Activated CD4-positive, alpha-beta T cell treated with anti-CD3 and anti-CD28 coated beads, Interleukin-2, amount 50 U/mL, for 16 hours (primary cell): Measurements from ENCODE around the gene ACAP3.
"Not testable (repeated sequence)": the region's sequence is repeated elsewhere in the genome, so short reads cannot be mapped to it uniquely, and the experiment has no call there.

Source experiments
- DNase-seq: peaks from one replicate; pipeline ENCODE4 v3.0.0-alpha.2; 2020

Gene ACAP3

DNA sequence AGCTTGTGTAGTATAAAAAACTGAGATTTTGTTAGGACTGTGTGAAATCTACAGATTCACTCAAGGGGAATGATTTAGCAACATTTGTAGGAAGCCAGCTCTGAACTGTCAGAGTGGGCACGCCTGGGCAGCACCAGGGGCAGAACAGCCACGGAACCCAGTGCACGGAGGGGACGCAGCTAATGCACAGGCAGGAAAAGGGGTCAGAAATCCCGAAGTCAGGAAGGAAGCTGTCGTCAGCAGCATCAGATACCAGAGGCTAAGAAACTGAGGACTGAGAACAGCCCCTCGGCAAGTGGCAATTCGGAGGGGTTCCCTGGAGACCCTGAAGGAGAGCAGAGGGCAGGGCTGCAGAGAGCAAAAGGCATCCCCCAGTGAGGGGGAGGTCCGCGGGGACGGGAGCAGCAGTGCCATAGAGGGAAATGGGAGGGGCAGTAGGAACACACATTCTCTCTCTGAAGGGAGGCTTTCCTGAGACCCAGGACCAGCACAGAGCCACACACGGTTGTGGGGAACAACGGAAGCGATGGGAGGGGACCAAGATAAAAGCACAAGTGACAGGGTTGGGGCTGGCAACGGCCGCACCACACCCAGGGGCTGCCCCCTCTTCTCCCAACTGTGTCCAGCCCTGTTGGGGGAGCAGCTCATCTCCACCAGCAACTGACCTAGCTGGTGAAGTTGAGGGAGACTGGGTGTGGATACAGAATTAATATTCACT lies 46.7 kb downstream of the ACAP3 start:
- no peak for DNase-seq

DNA sequence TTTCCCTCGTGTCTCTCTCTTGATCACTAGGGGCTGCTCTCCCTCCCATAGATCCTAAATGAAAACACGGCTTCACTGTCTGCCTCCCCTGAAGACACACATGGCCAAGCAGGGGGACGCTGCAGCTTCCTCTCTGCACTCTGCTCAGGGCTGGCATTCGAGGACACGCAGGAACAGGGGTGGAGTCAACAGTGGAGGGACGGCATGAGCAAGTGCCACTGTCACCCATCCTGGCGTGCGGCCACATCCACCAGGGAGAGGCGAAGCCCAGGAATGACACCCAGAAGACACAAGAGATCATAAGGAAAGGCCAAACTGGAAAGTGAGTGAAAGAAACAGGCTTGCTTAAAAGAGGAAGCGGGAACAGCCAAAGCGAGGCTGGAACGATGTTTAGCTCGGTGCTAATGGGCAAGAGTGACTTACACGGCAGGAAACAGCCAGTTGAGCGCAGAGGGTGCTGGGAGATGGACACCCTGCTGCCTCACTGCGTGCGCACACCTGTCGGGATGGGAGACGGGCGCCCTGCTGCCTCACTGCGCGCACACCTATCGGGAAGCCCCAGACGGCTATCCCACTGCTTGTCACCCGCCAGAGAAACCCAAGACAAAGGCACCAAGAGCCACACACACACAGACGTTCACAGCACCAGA lies 47.7 kb downstream of the ACAP3 start:
- no peak for DNase-seq

DNA sequence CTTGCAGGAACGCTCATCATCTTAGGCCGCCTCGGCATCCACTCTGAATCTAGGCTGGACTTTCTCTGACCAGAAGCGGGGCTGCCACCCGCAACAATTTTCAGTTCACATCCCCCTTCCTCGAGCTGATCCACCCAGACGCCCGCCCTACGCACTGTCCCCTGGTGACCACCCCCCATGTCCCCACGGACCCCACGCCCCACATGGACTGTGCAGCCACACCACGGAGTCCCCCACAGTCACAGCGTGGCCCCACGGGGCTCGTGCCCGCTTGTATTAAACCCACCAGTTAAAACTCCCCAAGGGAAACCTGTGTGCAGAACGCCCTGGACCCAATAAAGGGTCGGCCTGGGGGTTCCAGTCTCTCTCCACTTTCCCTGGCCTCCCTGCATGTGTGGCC lies 48.2 kb downstream of the ACAP3 start:
- DNase-seq, result no peak

DNA sequence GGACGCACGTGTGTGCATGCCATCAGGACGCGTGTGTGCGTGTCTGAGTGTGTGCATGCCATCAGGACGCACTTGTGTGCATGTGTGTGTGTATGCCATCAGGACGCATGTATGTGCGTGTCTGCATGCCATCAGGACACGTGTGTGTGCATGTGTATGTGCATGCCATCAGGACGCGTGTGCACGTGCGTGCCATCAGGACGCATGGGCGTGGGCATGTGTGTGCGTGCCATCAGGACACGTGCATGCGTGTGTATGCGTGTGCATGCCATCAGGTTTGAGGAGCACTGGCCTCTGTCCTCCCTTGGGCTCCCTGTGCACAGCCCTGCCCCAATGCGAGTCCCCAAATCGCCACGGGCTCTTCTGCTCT lies 48.6 kb downstream of the ACAP3 start:
- no peak for DNase-seq

DNA sequence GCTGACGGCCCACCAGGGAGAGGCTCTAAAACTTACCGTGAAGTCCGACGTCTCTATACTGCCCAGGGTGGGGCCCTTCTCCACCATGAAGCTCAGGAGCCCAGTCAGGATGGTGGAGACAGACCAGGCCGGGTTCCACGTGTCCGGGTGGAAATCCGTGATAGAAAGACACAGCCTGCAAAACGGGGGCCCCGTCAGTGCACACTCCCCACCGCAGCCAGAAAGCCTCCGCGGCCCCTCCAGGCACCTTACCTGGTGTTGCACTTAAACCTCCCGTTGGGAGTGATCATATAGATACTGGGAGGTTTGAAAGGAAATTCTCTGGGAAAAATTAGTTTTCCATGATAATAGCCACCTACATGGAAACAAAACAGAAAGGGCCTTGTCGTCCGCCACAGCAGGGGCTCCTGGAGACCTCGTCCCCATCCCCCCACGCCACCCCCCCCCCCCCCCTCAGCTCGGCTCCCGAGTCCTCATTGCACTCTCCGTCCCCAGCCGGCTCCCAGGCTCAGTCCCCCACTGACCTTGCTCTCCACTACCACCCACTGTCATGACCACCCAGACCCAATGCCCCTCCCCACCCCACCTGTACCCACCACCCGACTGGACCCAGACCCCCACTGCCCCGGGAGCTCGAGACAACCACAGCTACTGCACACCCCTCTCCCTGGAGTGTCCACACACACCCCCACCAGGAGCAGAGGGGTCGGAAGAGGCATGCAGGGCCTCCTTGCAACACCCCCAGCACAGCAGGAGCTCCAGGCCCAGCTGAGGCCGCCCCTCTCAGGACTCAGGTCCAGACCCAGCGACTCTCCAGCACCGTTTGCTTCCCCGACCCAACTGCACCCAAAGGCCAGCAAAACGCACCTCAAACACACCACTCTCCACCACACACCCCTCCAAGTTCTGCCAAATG lies 50.5 kb downstream of the ACAP3 start:
- DNase-seq, result no peak

DNA sequence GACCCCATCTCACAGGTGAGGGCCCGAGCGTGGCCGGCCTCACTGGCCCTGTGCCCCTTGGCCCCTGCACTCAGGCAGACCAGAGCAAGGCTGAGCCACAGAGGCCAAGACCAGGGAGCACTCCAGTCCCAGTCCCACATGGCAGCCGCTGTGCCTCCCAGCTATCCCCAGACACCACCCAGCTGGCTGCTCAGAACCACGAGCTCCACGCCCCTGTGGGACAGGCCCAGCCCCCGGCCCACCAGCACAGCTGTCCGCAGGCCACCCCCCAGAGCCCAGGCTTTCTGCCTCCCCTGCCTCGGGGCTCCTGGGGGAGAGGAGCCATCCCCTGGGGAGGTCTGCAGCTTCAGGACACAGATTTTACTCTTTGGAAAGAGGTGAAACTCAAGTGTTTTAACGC lies 52.1 kb downstream of the ACAP3 start:
- no peak for DNase-seq

DNA sequence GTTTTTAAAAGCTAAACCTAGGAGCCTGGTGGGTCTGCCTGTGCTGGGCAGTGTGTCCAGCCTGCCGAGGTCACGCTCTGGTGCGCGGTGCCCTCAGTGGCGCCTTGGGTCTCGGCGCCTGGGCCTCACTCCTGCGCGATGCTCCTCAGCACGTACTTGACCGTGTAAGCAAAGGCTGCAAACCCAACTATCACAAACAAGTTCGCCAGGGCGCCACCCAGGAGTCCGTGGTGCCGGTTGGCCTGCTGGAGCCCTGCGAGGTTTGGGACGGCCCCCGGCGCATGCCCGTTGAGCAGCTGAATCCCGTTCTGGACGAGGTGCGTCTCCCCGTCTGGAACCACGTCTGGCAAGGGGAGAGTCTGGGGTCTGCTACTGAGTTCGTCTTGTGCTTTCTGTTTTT lies 52.7 kb downstream of the ACAP3 start:
- no peak for DNase-seq

DNA sequence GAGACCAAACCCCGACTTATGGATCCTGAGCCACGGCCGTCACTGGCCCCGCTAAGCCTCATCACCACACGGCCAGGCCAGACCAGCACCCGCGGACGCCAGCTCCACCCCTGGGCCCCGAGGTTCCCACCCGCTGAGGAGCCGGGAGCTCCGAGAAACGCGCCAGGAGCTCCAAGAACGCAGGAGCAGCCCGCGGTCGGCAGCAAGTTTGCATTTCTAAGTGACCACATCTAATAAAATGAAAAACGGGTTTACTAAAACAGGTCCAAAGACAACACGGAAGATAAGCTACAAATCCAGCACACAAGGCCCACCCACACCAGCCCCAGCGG lies 53.1 kb downstream of the ACAP3 start:
- no peak for DNase-seq

DNA sequence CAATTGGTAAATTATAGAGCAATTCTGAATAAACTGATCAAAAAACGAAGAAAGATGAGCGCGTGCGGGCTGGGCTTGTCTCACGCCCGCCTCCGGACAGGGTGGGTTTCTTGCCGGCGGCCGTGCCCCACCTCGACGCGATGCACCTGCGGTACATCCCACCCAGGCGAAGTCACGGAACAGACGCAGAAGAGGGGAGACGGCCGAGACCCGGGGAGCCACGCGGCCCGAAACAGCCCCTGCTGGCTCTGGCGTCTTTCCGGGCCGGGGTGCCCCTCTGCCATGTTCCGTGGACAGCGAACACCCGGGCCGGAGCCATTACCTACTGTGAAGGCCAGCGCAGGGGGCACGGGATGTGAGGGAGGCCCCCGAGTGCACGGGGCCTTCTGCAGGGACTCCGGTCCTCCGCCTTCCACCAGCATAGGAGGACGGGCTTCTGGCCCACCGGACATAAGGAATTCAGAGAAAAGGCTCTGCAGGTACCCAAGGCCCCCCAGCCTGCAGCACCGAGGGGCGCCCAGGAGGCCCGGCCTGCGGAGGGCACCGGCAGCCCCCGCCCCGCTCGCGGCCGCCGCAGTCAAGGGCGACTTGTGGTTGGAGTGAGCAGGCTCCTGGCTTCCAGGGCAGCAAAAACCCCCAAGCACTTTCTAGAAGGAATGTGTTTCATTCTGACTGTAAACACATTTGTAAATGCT lies 53.6 kb downstream of the ACAP3 start:
- DNase-seq, result no peak

DNA sequence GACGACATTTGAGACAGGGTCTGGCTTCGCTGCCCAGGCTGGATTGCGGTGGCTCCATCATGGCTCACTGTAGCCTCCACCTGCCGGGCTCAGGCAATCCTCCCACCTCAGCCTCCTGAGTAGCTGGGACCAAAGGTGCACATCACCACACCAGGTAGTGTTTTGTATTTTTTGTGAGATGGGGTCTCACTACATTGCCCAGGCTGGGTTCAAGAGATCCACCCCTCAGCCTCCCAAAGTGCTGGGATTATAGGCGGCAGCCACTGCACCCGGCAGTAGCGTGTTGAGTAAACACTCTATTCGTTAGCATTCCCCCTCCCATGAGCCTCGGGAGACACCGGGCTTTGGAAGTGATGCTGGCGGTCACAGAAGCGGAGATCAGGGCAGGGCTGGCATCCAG lies 54.4 kb downstream of the ACAP3 start:
- DNase-seq, result no peak

DNA sequence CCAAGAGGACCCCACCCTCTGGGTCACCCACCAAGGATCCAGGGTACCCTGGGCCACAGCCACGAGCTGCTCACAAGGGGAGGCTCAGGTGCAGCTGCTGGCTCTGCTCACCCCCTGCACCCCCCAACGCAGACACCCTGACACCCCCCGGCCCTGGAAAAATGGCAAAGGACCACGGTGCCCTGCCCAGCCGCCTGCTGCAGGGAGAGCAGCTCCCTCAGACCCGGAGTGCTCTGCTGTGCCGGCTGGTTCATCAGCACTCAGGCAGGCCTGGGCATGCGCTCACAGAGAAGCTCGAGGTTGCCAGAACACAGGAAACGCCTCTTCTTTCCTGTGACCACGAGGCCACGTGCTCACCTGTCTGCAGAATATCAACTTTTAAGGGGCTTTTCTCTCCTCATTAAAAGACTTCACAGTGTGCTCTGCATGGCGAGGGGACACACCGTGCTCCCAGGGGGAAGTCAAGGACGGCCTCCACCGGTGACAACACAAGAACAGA lies 56.9 kb downstream of the ACAP3 start:
- DNase-seq, result peak; percentile 77

DNA sequence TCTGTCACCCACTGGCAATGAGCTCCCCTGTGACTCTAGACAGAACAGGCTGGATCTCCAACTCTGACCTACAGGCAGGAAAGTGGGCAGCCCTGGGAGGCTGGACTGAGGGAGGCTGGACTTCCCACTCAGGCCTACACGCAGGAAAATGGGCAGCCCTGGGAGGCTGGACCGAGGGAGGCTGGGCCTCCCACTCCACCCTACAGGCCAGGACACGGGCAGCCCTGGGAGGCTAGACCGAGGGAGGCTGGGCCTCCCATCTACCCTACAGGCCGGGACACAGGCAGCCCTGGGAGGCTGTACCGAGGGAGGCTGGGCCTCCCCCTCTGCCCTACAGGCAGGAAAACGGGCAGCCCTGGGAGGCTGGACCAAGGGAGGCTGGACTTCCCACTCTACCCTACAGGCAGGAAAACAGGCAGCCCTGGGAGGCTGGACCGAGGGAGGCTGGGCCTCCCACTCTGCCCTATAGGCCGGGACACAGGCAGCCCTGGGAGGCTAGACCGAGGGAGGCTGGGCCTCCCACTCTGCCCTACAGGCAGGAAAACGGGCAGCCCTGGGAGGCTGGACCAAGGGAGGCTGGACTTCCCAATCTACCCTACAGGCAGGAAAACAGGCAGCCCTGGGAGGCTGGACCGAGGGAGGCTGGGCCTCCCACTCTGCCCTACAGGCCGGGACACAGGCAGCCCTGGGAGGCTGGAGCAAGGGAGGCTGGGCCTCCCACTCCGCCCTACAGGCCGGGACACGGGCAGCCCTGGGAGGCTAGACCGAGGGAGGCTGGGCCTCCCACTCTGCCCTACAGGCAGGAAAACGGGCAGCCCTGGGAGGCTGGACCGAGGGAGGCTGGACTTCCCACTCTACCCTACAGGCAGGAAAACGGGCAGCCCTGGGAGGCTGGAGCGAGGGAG lies 59.5 kb downstream of the ACAP3 start:
- not testable (repeated sequence) for DNase-seq

DNA sequence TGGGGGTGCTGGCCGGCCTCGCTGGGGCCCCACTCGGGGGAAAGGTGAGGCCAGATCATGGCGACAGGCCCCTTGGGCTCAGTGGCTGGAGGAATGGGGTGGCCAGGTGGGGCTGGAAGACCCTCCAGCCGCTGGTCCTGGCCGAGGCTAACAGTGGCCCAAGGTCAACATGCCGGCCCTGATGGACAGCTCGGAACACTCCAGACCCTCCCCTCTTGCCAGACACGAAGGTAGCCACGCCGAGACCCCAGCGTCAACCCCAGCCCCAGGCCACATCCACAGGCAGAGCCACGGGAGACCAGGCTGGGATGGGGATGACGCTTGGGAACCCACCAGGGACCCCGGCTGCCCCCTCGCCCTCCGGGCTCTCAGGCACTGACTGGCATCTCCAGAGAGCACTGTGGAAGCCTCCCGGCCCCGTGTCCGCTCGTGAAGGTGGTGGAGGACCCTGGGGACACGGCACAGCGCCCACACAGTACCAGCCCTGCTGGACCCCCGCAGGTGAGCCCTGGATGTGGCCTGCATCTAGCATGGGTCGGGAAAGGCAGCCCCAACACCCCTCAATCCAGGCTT lies 60.3 kb downstream of the ACAP3 start:
- DNase-seq, result no peak

DNA sequence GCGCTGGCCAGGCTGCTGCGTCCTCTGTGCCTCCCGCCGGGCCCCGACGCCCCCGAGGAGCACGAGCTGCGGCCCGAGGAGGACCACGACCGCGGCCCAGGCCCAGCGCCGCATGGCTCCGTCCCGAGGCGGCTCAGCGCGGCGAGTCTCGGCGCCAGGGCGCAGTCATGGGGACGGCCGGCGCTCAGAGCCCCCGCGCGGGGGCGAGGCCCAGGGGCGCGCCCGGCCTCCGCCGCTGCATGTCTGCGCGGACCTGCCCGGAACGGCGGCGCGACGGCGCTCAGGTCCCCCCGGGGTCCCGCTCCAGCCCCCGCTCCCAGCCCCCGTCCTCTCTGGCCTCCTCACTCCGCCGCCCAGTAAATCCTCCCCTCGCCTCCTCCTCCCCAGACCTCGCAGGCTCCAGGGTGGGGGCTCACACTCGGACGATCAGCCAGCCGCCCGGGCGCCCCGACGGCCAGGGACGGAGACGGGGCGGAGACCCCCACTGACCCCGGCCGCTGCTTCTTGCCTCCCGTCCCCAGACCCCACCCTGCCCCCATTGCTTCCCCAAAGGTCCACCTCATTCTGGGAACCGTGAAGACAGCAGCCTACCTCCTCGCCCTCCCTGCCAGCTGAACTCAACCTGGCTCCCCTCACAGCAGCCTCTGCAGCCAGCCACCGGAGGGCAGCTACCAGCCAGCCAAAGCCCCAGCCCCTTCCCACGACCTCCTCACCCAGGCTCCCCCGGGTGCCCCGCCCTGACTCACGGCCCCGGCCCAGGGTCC lies 61.0 kb downstream of the ACAP3 start, which contains the start of gene C1QTNF12:
Gene C1QTNF12, minus strand, starts transcription at position 146 of the 764 bp plus-strand sequence. Its CDS starts 32 bp downstream, at position 114.
- no peak for DNase-seq

DNA sequence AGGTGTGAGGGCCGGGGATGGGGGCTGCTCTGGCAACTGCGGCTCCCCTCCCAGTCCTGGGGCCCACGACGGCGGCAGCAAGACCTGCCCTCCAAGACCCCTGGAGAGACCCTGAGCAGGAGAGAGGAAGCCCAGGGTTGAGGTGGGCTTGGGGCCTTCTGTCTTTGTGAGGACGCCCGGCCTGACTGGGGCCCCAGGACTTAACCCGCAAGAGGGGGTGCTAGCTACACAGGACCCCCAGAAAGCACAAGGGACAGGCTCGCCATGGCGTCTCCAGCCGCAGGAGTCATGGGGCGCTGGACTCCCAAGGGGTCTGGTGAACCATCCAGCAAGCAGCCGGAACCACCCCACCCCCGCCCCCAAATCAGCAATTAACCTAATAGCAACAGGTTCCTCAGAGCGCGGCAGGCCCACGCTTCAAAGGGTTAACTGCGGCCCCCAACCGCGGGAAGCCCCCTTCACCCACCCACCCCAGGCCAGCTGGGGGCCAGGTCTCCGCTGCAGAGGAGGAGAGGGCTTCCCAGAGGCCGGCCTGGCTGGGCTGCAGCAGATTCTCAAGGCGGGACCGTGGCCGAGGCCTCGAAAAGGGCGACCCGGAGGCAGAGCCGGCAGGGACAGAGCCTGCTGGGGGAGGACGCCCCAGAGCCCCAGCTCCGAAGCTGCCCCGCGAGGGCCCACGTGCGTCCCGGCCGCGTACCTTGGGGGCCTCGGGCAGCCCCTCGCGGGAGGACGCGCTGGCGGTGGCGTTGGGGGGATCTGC lies 61.7 kb downstream of the ACAP3 start:
- no peak for DNase-seq

DNA sequence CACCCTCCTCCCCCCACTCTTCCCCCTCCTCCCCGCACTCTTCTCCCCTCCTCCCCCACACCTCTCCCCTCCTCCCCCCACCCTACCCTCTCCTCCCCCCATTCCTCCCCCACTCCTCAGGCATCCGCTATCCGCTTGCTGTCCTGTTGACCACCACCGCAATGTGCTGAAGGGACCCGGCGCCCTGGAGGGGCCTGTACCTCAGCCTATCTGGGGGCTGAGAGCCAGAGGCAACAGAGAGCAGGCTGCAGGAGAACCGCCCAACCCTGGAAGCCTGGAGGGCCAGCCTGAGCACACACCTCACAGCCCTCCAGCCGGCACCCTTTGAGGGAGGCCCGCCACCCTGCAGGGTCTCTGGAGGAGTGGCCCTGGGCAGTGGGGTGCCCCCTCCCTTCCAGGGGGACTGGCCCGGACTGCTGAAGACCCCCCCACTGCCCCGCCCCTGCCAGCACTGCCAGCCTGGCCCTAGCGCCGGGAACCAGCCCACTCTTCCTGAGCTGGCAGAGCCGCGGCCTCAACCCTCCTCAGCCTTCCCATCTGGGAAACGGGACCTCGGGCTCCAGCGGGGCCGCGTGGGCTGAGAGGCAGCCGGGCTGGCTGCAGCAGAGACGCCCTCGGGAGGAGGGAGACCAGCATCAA lies 62.4 kb downstream of the ACAP3 start:
- DNase-seq, result no peak

DNA sequence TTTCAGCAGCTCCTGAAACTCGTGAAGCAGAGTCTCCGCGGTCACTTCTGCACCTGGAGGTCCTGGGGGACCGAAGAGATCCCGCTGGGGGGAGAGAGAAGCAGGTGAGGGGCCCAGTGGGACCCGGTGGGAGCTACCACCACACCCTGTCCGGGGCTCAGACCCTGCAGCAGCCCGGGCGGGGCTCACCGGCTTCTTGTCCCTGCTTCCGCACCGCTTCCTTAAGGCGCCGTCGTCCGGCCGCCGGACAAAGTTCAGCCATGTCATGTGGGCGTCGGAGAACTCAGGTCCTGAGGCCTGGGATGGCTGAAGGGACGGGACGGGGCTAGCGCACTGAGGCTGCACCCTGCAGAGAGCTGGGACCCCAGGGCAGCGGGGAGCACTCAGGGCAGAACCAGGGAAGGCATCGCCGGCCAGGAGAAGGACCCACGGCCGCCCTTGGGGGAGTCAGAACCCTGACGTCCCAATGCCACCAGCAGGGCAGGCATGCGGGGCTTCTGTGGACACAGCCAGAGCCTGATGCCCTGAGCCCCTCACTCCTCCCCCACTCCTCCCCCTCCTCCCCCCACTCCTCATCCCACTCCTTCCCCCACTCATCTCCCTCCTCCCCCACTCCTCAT lies 63.4 kb downstream of the ACAP3 start:
- DNase-seq, result no peak

DNA sequence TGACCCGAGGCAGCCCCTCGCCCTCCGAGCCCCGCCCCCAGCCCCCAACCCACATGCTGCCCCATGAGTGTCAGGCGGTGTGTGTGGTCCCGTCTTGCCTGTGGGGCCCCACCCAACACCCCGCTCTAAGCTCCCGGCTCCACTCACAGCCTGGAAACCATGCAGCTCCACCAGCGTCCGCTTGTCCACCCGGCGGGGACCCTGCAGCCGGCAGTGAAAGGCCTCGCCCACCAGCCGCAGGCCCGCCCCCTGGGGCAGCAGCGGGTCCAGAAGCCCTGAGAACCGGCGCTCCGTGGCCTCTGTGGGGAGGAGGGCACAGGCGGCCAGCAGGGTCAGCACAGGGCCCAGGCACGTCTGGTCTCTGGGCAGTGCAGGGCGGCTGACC lies 63.9 kb downstream of the ACAP3 start:
- no peak for DNase-seq

DNA sequence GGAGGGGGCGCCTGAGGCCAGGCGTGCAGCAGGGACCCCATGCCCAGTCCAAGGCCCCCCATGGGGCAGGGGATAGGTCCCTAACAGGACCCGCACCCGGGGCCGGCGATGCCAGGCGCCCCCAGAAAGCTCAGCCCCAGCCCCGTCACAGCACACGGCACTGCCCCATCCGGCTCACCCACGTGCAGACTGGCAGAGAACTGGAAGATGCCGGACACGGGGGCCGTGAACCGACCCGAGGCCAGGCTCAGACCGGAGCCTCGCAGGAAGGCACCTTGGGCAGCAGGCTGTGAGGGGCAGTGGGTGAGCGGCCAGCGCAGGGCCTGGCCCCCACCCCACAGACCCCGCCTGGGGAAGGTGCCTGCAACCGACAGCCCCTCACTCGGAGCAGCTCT lies 64.5 kb downstream of the ACAP3 start:
- DNase-seq, result no peak
